Measurements from ENCODE around the gene PITPNM1.
"Not testable (repeated sequence)": the region's sequence is repeated elsewhere in the genome, so short reads cannot be mapped to it uniquely, and the experiment has no call there.

Gene PITPNM1

DNA sequence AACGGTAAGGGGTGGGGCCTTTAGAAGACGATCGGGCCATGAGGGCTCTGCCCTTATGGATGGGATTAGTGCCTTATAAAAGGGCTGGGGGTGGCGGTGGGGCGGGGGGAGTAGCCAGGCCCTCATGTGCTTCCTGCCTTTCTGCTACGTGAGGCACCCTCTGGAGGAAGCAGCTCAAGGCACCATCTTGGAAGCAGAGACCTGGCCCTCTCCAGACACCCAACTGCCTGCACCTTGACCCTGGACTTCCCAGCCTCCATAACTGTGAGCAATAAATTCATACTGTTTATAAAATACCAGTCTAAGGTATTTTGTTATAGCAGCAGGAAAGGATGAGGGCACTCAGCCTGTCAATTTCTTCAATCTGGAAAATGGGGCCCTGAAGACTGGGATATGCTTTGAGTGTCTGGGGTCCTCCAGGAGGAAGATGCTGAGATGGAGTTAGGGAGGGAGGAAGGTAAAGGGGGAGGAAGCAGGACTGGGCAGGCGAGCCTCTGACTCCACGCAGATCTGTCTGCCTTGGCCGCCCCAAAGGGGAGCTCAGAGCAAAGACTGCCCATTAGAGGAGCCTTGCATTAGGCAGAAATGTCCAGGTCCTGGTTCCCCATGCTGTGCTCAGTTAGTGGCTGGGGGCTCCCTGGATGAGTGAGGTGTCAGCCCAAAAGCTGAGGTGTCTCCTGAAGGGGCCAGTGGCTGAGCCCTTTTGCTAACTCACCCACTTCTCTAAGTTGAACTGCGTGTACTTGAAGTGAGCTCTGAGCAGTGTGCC is 12.8 kb upstream of the PITPNM1 start:
- no peak overlapping the region for H3K4me3 ChIP-seq (ENCODE audit: low read length)
- no peak for TF ChIP-seq ZNF274 (IDR thresholded peaks at IDR 0.05; ENCODE audit: low read depth, low read length)

DNA sequence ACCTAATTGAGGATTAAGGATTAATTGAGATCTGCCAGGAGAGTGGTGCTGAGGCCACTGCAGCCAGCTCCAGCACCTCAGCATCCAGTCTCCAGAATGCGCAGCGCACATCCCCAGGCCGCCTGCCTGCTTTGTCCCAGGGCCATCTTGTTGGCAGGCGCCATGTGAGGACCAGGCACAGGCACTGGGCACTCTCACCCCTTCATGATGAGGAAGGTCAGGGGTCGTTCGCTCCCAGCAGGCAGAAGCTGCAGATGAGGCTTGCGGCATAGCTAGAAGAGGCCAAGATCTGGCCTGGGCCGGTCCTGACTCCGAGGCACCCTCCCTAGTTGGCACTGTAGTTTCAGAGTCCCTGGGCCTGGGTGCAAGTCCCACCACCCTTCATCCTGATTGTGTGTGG is 11.6 kb upstream of the PITPNM1 start:
- H3K4me3 ChIP-seq (ENCODE audit: low read length) = no peak overlapping the region
- no peak for TF ChIP-seq ZNF274 (IDR thresholded peaks at IDR 0.05; ENCODE audit: low read depth, low read length)

DNA sequence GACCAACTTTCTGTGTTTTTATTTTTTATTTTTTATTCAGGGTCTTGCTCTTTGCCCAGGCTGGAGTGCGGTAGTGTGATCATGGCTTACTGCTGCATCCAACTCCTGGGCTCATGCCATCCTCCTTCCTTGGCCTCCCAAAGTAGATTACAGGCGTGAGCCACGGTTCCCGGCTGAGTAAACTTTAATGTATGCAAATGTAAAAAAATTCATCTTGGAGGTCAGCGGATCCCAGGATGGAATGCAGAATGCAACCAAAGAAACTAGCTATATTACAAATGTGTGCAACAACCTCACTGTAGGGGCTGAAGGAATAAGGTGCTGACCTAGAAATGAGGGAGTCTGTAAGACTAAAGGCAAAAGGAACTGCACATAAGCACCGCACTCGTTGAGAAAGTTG is 9.0 kb upstream of the PITPNM1 start:
- no peak for TF ChIP-seq ZNF274 (IDR thresholded peaks at IDR 0.05; ENCODE audit: low read depth, low read length)
- H3K4me3 ChIP-seq (ENCODE audit: low read length) = no peak overlapping the region

GRCh38 chr11:67511558-67511957 is 6.4 kb upstream of the PITPNM1 start:
- not testable (repeated sequence) for H3K4me3 ChIP-seq (ENCODE audit: low read length)

GRCh38 chr11:67510023-67510345 is 4.8 kb upstream of the PITPNM1 start:
- TF ChIP-seq ZNF274 (IDR thresholded peaks at IDR 0.05; ENCODE audit: low read depth, low read length) = no peak
- H3K4me3 ChIP-seq (ENCODE audit: low read length) = no peak overlapping the region

DNA sequence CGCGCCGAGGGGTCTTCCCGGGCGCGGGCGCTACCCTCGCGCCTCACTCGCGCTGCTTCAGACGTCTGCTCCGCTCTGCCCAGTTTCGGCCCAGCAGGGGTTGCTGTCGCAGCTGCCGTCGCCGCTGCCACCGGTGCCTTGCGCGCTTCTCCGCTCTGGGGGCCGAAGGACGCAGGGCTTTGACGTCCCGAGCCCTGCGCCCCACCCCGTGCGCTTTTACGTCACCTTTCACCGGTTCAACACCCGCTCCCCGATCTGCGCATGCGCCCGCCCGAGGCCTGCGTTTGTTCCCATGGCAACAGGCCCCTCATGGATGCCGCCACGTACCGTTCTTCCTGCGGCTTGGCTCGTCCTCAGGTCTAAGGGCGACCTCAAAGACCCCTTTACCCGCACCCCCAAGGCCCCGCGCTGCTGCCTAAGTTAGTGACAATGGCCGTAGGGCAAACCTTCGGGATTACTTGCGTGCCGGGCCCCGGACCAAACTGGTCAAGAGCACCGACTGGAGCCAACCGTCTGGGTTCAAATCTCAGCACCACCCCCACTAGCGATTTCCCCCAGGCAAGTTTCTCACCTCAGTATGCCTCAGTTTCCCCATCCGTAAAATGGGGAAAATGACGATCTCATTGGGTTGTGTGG is 3.4 kb upstream of the PITPNM1 start:
- no peak for TF ChIP-seq ZNF274 (IDR thresholded peaks at IDR 0.05; ENCODE audit: low read depth, low read length)
- H3K4me3 ChIP-seq (ENCODE audit: low read length) = peak overlapping the region; percentile 61; the same call in 1 of the 2 replicates

- H3K4me3 ChIP-seq (ENCODE audit: low read length) = peak within 1 kb of the TSS; percentile 67
- TF ChIP-seq ZNF274 (IDR thresholded peaks at IDR 0.05; ENCODE audit: low read depth, low read length) = no peak
Measured at GRCh38 chr11:67507864-67508485, 2.8 kb upstream of the PITPNM1 start, which contains the start of gene CDK2AP2. CDK2AP2 (minus strand) TSS chr11:67508162; CDS start chr11:67508082, 80 bp downstream.

- TF ChIP-seq ZNF274 (IDR thresholded peaks at IDR 0.05; ENCODE audit: low read depth, low read length) = no peak
Measured at GRCh38 chr11:67507242-67507863, 2.2 kb upstream of the PITPNM1 start.

GRCh38 chr11:67506426-67507051 is 1.4 kb upstream of the PITPNM1 start:
- no peak for TF ChIP-seq ZNF274 (IDR thresholded peaks at IDR 0.05; ENCODE audit: low read depth, low read length)
- H3K4me3 ChIP-seq (ENCODE audit: low read length) = no peak overlapping the region; the same call in 1 of the 2 replicates

More at GRCh38 chr11:67507242-67507863, 2.2 kb upstream of the PITPNM1 start:
- H3K4me3 ChIP-seq (ENCODE audit: low read length) = peak overlapping the region; percentile 67

- TF ChIP-seq ZNF274 (IDR thresholded peaks at IDR 0.05; ENCODE audit: low read depth, low read length) = no peak
Measured at GRCh38 chr11:67505605-67506396, 638 bp upstream of the PITPNM1 start.

DNA sequence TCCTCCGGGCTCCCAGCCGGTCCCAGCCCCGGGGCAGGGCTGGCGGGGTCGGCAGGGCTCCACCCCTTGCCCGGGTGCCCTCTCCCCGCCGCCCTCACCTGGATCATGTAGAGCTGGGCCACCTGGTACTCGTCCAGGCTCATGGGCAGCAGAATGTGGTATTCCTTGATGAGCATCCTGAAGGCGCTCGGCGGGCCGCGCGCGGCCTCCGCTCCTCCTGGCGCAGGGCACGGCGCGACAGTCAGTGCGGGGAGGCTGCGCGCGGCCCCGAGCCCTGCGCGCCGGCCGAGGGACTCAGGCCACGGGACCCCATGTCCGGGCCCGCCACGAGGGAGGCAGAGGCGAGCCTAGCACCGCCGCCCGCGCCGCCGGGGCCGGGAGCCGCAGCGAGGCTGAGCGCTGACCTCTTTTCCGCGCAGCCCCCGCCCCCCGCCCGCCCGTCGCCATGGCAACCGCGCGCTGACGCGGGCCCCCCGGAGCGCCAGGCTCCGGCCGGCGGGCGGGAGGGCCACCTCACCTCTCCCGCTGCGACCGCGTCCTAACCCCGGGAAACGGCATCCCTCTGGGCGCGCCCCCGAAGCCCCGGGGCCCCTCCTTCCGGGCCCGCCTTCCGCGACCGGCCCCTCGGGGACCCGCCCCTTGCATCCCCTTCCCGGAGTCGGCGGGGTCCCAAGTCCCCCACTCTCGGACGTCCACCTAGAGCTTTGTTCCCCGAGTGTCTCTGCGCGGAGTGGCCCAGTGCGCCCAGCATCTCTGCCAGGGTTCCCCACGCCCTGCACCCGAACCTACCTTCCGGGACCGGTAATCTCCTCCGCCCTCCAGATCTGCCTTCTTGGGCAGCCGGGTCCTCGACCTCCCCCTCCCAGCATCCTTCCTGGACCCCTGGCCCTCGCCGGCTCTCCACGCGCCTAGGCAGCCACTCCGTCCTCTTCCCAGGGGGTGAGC is 886 bp downstream of the PITPNM1 start:
- TF ChIP-seq ZNF274 (IDR thresholded peaks at IDR 0.05; ENCODE audit: low read depth, low read length) = no peak
- H3K4me3 ChIP-seq (ENCODE audit: low read length) = peak overlapping the region; percentile 71

More at GRCh38 chr11:67505605-67506396, 638 bp upstream of the PITPNM1 start:
- H3K4me3 ChIP-seq (ENCODE audit: low read length) = peak overlapping the region; percentile 2; the same call in 1 of the 2 replicates
